Limb (tissue), 2 donors: ENCODE measurements around the gene XYLT1.
"Not testable (repeated sequence)": the region's sequence is repeated elsewhere in the genome, so short reads cannot be mapped to it uniquely, and the experiment has no call there.

Source experiments
- DNase-seq, 2 donors: peaks; one replicate each; pipeline ENCODE4 v3.0.0-alpha.2; 2016; ENCODE audit errors: extremely low spot score in 2 of 2

Gene XYLT1

GRCh38 chr16:17313085-17313611 is 157.6 kb downstream of the XYLT1 start:
- peak; percentile 73 to 78 for DNase-seq

GRCh38 chr16:17312094-17312710 is 158.6 kb downstream of the XYLT1 start:
- no peak for DNase-seq

GRCh38 chr16:17311333-17312093 is 159.2 kb downstream of the XYLT1 start:
- no peak for DNase-seq

GRCh38 chr16:17309510-17309909 is 161.2 kb downstream of the XYLT1 start:
- DNase-seq, result no peak

GRCh38 chr16:17308186-17308585 is 162.6 kb downstream of the XYLT1 start:
- no peak for DNase-seq

GRCh38 chr16:17307504-17307903 is 163.3 kb downstream of the XYLT1 start:
- no peak for DNase-seq

GRCh38 chr16:17306745-17307144 is 164.0 kb downstream of the XYLT1 start:
- DNase-seq, result no peak

GRCh38 chr16:17306211-17306610 is 164.5 kb downstream of the XYLT1 start:
- not testable (repeated sequence) for DNase-seq

GRCh38 chr16:17305694-17306093 is 165.1 kb downstream of the XYLT1 start:
- DNase-seq, result no peak

GRCh38 chr16:17304491-17305119 is 166.2 kb downstream of the XYLT1 start:
- DNase-seq, result no peak

- DNase-seq, result no peak
Measured at GRCh38 chr16:17304106-17304490, 166.7 kb downstream of the XYLT1 start.

GRCh38 chr16:17303101-17303500 is 167.7 kb downstream of the XYLT1 start:
- no peak for DNase-seq

- no peak for DNase-seq
Measured at GRCh38 chr16:17302620-17303019, 168.1 kb downstream of the XYLT1 start.

GRCh38 chr16:17302214-17302613 is 168.5 kb downstream of the XYLT1 start:
- no peak for DNase-seq

- DNase-seq, result no peak
Measured at GRCh38 chr16:17301593-17302135, 169.1 kb downstream of the XYLT1 start.

- DNase-seq, result no peak
Measured at GRCh38 chr16:17301184-17301583, 169.6 kb downstream of the XYLT1 start.

- no peak for DNase-seq
Measured at GRCh38 chr16:17299790-17300189, 171.0 kb downstream of the XYLT1 start.

- no peak for DNase-seq
Measured at GRCh38 chr16:17298238-17298637, 172.5 kb downstream of the XYLT1 start.

- no peak for DNase-seq
Measured at GRCh38 chr16:17296431-17296830, 174.3 kb downstream of the XYLT1 start.

- no peak for DNase-seq
Measured at GRCh38 chr16:17295948-17296347, 174.8 kb downstream of the XYLT1 start.

GRCh38 chr16:17294856-17295255 is 175.9 kb downstream of the XYLT1 start:
- no peak for DNase-seq
